CD4-positive, alpha-beta memory T cell (primary cell): ENCODE results near the gene PPFIA4. TPM values are rescaled to one million over a fixed set of nuclear protein-coding genes. Genes with fewer than 3 reads are reported as not detected.

ENCODE experiments used
- CTCF ChIA-PET: fragments of 350-600 bp; sonication (Branson Sonifier 250); formaldehyde crosslinking; loops from one replicate; lab custom pipeline; 2021; ENCODE audit warnings: inconsistent platforms; ENCODE audit not compliant: partially characterized antibody; lab: Charles Lee
- POLR2A ChIA-PET: fragments of 350-600 bp; sonication (Branson Sonifier 250); formaldehyde crosslinking; loops from one replicate; lab custom pipeline; 2021; ENCODE audit not compliant: partially characterized antibody; lab: Charles Lee
- DNase-seq, 5 donors: peaks; one replicate each; pipeline versions ENCODE4 v3.0.0 to v3.0.0-alpha.2; 2020 to 2022; ENCODE audit warnings: mixed read lengths in 1 of 5
- H3K27ac ChIP-seq: one replicate; pipeline ENCODE4 v1.7.0; 2013; ENCODE audit warnings: low read depth, low read length
- H3K27me3 ChIP-seq: 2 replicates; pipeline ENCODE4 v1.7.0; 2013; ENCODE audit warnings: mild to moderate bottlenecking, low read length, moderate library complexity; ENCODE audit not compliant: insufficient read depth
- H3K36me3 ChIP-seq: 2 replicates; pipeline ENCODE4 v1.7.0; 2013; ENCODE audit warnings: mild to moderate bottlenecking, low read length, moderate library complexity; ENCODE audit not compliant: insufficient read depth
- H3K4me1 ChIP-seq: 2 replicates; pipeline ENCODE4 v1.7.0; 2013; ENCODE audit warnings: mild to moderate bottlenecking, low read length, moderate library complexity; ENCODE audit not compliant: insufficient read depth
- H3K4me3 ChIP-seq, 2 donors: one replicate each; pipeline ENCODE4 v1.7.0; 2013; ENCODE audit warnings: low read length in 2 of 2, mild to moderate bottlenecking in 1 of 2
- H3K9me3 ChIP-seq, 2 donors: one replicate each; pipeline ENCODE4 v1.7.0; 2013; ENCODE audit warnings: low read length in 2 of 2, control low read depth in 1 of 2; ENCODE audit not compliant: control insufficient read depth in 1 of 2
- H3K27ac Mint-ChIP-seq, 7 donors: one replicate each; pipeline ENCODE4 v1.8.0; 2020 to 2021; ENCODE audit warnings: mixed read lengths in 7 of 7, mild to moderate bottlenecking in 6 of 7, inconsistent platforms in 3 of 7, moderate library complexity in 3 of 7
- H3K27me3 Mint-ChIP-seq, 2 donors: one replicate each; pipeline ENCODE4 v1.8.0; 2020 to 2021; ENCODE audit warnings: mixed read lengths in 2 of 2
- H3K36me3 Mint-ChIP-seq, 2 donors: one replicate each; pipeline ENCODE4 v1.8.0; 2020 to 2021; ENCODE audit warnings: mixed read lengths in 2 of 2, inconsistent platforms in 1 of 2, mild to moderate bottlenecking in 1 of 2
- H3K4me1 Mint-ChIP-seq, 4 donors: one replicate each; pipeline ENCODE4 v1.8.0; 2020 to 2021; ENCODE audit warnings: mixed read lengths in 4 of 4, mild to moderate bottlenecking in 1 of 4
- H3K4me3 Mint-ChIP-seq, 8 donors: one replicate each; pipeline ENCODE4 v1.8.0; 2020 to 2021; ENCODE audit warnings: mixed read lengths in 8 of 8, mild to moderate bottlenecking in 7 of 8, moderate library complexity in 6 of 8, inconsistent platforms in 3 of 8
- H3K9me3 Mint-ChIP-seq, 8 donors: one replicate each; pipeline ENCODE4 v1.8.0; 2020 to 2021; ENCODE audit warnings: mixed read lengths in 8 of 8, mild to moderate bottlenecking in 5 of 8, inconsistent platforms in 3 of 8, moderate library complexity in 1 of 8
- intact Hi-C: fragments of 100-400 bp; cut with micrococcal nuclease; formaldehyde crosslinking; loops from one replicate; pipeline ENCODE4 v1.15.1; 2023
- polyA plus RNA-seq, 2 donors: library from polyadenylated mRNA; unstranded; fragments of 300-500 nt; fragmentation: Illumina TruSeq; gene quantifications; one replicate each; pipeline ENCODE4 v1.2.3, GENCODE V29; 2021
- total RNA-seq, 2 experiments: library from RNA; stranded (reverse); gene quantifications; one replicate each; pipeline ENCODE4 v1.2.3, GENCODE V29; 2021

Gene PPFIA4
- total and polyA plus RNA-seq, 4 experiments from 2014 or later = 1.4 to 1.5 TPM; not detected in 2

DNA sequence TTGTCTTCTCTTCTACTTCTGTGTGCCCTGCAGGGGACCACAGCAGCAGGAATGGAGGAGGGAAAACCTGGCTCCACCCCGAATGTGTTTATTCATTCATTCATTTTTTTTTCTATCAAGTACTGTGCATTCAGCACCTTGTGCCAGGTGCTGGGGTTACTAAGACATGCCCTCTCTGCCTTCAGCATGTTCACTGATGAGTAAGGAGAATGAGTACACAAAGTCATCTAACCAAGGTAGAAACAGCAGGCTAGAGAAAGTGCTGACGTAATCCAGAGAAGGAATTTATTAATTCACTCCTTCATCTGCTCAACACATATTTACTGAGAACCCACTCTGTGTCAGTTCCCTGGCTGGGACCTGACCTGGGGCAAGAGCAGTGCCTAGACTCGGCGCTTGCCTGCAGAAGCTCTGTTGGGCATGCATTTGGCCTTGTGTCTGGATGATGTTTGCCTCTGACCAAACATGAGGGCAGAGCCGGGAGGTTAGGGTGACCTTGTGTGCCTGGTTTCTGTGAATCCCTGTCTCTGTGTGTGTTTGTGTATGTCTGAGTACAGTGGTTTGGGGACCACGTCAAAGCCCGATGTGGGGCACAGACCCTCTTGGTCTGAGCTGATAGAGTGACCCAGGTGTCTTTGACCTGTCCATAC, 62.8 kb downstream of the PPFIA4 start:
- Mint-ChIP-seq H3K36me3 (no peaks in the 10 kb centered on the region), H3K27me3 (peaks cover 7 to 20% of the 10 kb centered on the region in 2 donors), H3K4me1 (no peaks in the 10 kb centered on the region), H3K4me3 (no peak overlapping the region), H3K9me3 (peaks cover 0 to 7% (median 1%) of the 10 kb centered on the region in 8 donors), H3K27ac (no peak overlapping the region)
- H3K4me3 ChIP-seq = no peak overlapping the region
- DNase-seq = no peak
- POLR2A ChIA-PET = no interaction called here
- intact Hi-C loops = no loop called here
- CTCF ChIA-PET = no interaction called here
- H3K27me3 ChIP-seq = peaks cover 4% of the 10 kb centered on the region
- H3K4me1 ChIP-seq = no peaks in the 10 kb centered on the region
- H3K27ac ChIP-seq = no peak overlapping the region
- H3K36me3 ChIP-seq = no peaks in the 10 kb centered on the region
- H3K9me3 ChIP-seq = no peaks in the 10 kb centered on the region

DNA sequence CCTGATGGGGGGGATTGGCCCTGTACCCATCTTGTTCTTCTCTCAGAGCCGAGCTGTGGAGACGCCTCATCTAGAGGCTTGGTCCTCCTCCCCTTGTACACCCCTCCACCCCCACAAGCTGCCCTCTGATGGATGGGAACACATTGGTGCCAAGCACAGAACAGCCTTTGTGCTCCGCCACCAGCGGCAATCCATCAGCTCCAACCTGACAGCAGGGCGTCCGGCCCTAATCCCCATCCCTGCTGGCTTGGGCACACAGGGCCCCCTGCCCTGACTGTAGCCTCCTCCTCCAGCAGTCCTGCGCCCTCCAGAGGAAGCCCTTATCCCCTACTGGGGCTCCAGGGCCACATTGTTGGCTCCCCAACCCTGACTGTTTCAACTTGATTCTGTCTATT, 63.4 kb downstream of the PPFIA4 start:
- no peak overlapping the region for H3K27ac Mint-ChIP-seq
- Histone ChIP-seq H3K9me3 (no peaks in the 10 kb centered on the region), H3K27ac (no peak overlapping the region), H3K4me1 (no peaks in the 10 kb centered on the region), H3K4me3 (no peak overlapping the region), H3K36me3 (no peaks in the 10 kb centered on the region), H3K27me3 (peaks cover 4% of the 10 kb centered on the region)
- peaks cover 7 to 20% of the 10 kb centered on the region in 2 donors for H3K27me3 Mint-ChIP-seq
- peaks cover 0 to 12% (median 5%) of the 10 kb centered on the region in 8 donors for H3K9me3 Mint-ChIP-seq
- POLR2A ChIA-PET = no interaction called here
- no peak overlapping the region for H3K4me3 Mint-ChIP-seq
- no peaks in the 10 kb centered on the region for H3K4me1 Mint-ChIP-seq
- intact Hi-C loops = no loop called here
- peaks cover 0 to 1% of the 10 kb centered on the region in 2 donors for H3K36me3 Mint-ChIP-seq
- DNase-seq = no peak
- CTCF ChIA-PET = no interaction called here

DNA sequence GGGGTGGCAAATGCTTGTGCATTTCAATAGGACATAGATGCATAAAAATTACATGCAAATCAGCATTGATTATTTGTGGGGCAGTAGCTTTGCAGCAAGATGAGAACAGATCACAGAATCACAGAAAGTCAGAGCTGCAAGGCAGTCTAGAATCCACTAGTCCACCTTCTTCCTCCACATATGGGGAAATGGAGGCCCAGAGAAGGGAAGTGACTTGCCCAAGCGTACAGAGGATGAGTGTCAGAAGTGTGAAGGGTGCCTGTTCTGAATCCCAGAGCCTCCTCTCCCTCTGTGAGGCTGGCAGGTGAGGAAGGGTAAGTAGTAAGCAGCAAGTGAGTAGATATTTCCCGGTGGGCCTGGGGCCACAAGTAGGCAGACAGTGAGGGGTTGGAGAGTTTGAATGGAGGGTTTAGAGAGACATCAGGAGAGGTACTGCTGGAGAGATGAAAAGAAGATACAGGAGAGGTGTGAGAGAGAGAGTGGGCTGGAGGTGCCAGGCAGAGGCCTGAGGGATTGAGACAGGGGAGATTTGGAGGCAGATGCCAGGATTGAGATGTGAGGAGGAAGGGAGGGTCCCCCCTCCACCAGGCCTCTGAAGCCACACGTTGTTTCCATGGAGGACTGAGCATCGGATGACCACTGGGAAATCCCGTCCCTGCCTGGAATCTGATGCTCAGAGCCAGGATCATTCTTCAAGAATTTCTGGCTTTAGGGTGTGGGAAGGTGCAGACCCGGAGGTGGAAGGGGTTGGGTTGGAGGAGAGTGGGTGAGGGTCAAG, 64.3 kb downstream of the PPFIA4 start:
- no peak for DNase-seq
- CTCF ChIA-PET = no interaction called here
- peaks cover 0 to 22% (median 15%) of the 10 kb centered on the region in 8 donors for H3K9me3 Mint-ChIP-seq

GRCh38 chr1:203091199-203091477, 64.8 kb downstream of the PPFIA4 start:
- Histone ChIP-seq H3K27me3 (peaks cover 4% of the 10 kb centered on the region), H3K36me3 (no peaks in the 10 kb centered on the region), H3K4me3 (no peak overlapping the region), H3K27ac (no peak overlapping the region), H3K9me3 (no peaks in the 10 kb centered on the region), H3K4me1 (no peaks in the 10 kb centered on the region)
- no peak for DNase-seq
- Mint-ChIP-seq H3K4me1 (no peaks in the 10 kb centered on the region), H3K27me3 (peaks cover 7 to 20% of the 10 kb centered on the region in 2 donors), H3K4me3 (no peak overlapping the region), H3K9me3 (peaks cover 1 to 27% (median 20%) of the 10 kb centered on the region in 8 donors), H3K36me3 (peaks cover 0 to 1% of the 10 kb centered on the region in 2 donors), H3K27ac (no peak overlapping the region)
- ChIA-PET CTCF (no interaction called here), POLR2A (no interaction called here)
- intact Hi-C loops = no loop called here

More for the DNA sequence above, 64.3 kb downstream of the PPFIA4 start:
- Histone ChIP-seq H3K4me3 (no peak overlapping the region), H3K36me3 (no peaks in the 10 kb centered on the region), H3K27me3 (peaks cover 4% of the 10 kb centered on the region), H3K4me1 (no peaks in the 10 kb centered on the region), H3K9me3 (no peaks in the 10 kb centered on the region), H3K27ac (no peak overlapping the region)
- no peak overlapping the region for H3K27ac Mint-ChIP-seq
- intact Hi-C loops = no loop called here
- POLR2A ChIA-PET = no interaction called here
- no peak overlapping the region for H3K4me3 Mint-ChIP-seq
- H3K4me1 Mint-ChIP-seq = no peaks in the 10 kb centered on the region
- H3K36me3 Mint-ChIP-seq = peaks cover 0 to 1% of the 10 kb centered on the region in 2 donors
- H3K27me3 Mint-ChIP-seq = peaks cover 7 to 20% of the 10 kb centered on the region in 2 donors

- ChIA-PET POLR2A (no interaction called here), CTCF (no interaction called here)
- H3K36me3 Mint-ChIP-seq = peaks cover 0 to 1% of the 10 kb centered on the region in 2 donors
- Histone ChIP-seq H3K4me1 (no peaks in the 10 kb centered on the region), H3K9me3 (no peaks in the 10 kb centered on the region), H3K36me3 (no peaks in the 10 kb centered on the region), H3K27me3 (peaks cover 4% of the 10 kb centered on the region), H3K4me3 (no peak overlapping the region), H3K27ac (no peak overlapping the region)
- no peak overlapping the region for H3K4me3 Mint-ChIP-seq
- H3K27me3 Mint-ChIP-seq = peaks cover 8 to 20% of the 10 kb centered on the region in 2 donors
- peaks cover 2 to 31% (median 22%) of the 10 kb centered on the region in 8 donors for H3K9me3 Mint-ChIP-seq
- no peak overlapping the region for H3K27ac Mint-ChIP-seq
- no peaks in the 10 kb centered on the region for H3K4me1 Mint-ChIP-seq
- DNase-seq = no peak
- intact Hi-C loops = no loop called here
Observed at GRCh38 chr1:203091761-203092330, 65.6 kb downstream of the PPFIA4 start.

DNA sequence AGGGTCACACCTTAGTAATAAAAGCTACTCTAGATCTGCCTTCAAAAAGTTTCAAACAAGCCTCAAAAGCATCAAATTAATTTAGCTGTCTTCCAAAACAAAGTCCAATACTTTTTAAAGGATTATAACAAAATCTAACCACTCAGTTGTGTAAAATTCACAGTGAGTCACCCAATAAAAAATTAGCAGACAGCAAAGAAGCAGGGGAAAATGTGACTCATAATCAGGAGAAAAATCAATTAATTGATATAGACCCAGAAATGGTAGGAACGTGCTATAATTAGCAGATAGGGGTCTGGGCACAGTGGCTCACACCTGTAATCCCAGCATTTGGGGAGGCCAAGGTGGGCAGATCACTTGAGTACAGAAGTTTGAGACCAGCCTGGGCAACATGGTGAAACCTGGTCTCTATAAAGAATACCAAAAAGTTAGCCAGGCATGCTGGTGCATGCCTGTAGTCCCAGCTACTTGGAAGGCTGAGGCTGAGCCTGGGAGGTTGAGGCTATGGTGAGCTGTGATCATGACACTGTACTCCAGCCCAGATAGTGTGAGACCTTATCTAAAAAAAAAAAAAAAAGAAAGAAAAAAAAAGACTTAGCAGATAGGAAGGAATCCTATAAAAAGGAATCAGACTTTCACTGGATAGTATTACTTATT, 67.6 kb downstream of the PPFIA4 start:
- H3K27me3 Mint-ChIP-seq = peaks cover 8 to 11% of the 10 kb centered on the region in 2 donors
- ChIA-PET POLR2A (no interaction called here), CTCF (interaction anchor here (0.7 kb wide), 1 partner anchor 9 kb away, joined by 3 read pairs; no protein-coding TSS in a partner anchor)
- Histone ChIP-seq H3K4me3 (no peak overlapping the region), H3K4me1 (no peaks in the 10 kb centered on the region), H3K36me3 (no peaks in the 10 kb centered on the region), H3K9me3 (no peaks in the 10 kb centered on the region), H3K27me3 (no peaks in the 10 kb centered on the region), H3K27ac (no peak overlapping the region)
- H3K27ac Mint-ChIP-seq = no peak overlapping the region
- H3K4me3 Mint-ChIP-seq = no peak overlapping the region
- H3K4me1 Mint-ChIP-seq = no peaks in the 10 kb centered on the region
- no peak for DNase-seq
- peaks cover 0 to 1% of the 10 kb centered on the region in 2 donors for H3K36me3 Mint-ChIP-seq
- H3K9me3 Mint-ChIP-seq = peaks cover 2 to 37% (median 26%) of the 10 kb centered on the region in 8 donors
- intact Hi-C loops = no loop called here
